GM23338 (cell line): ENCODE data around the gene ZGRF1. TPM values are rescaled to one million over a fixed set of nuclear protein-coding genes. Genes with fewer than 3 reads are reported as not detected.

Experiments
- ATAC-seq: fragments of 200-7000 bp; cut with Tn5 transposase; 3 replicates; pipeline ENCODE4 v1.9.1; 2020
- DNase-seq: peaks from one replicate; pipeline ENCODE4 v3.0.0-alpha.2; 2015; ENCODE audit warnings: low spot score
- H2AFZ ChIP-seq: fragments of 200-600 bp; sonication (generic); 2 replicates; pipeline ENCODE4 v1.8.0; 2016; ENCODE audit warnings: antibody characterized with exemption, mild to moderate bottlenecking, moderate library complexity
- H3F3A ChIP-seq: fragments of 200-600 bp; sonication (generic); replicated peaks from 2 replicates; pipeline ENCODE4 v1.8.0; 2017; ENCODE audit warnings: antibody characterized with exemption, mixed run types, low read depth
- H3K27ac ChIP-seq: fragments of 200-600 bp; sonication (generic); 2 replicates; pipeline ENCODE4 v1.6.1; 2016; ENCODE audit warnings: low read depth
- H3K27me3 ChIP-seq: fragments of 200-600 bp; sonication (generic); 2 replicates; pipeline ENCODE4 v1.8.0; 2016; ENCODE audit warnings: mild to moderate bottlenecking, mixed run types, moderate library complexity; ENCODE audit not compliant: insufficient read depth
- H3K36me3 ChIP-seq: fragments of 200-600 bp; sonication (generic); 2 replicates; pipeline ENCODE4 v1.8.0; 2016; ENCODE audit warnings: mild to moderate bottlenecking; ENCODE audit not compliant: insufficient read depth
- H3K4me1 ChIP-seq: fragments of 200-600 bp; sonication (generic); 2 replicates; pipeline ENCODE4 v1.8.0; 2016; ENCODE audit warnings: mild to moderate bottlenecking, moderate library complexity; ENCODE audit not compliant: insufficient read depth
- H3K4me2 ChIP-seq: fragments of 200-600 bp; sonication (generic); 2 replicates; pipeline ENCODE4 v1.7.1; 2017; ENCODE audit warnings: mixed run types
- H3K4me3 ChIP-seq: fragments of 200-600 bp; sonication (generic); 2 replicates; pipeline ENCODE4 v1.6.1; 2016; ENCODE audit warnings: mixed run types
- H3K79me2 ChIP-seq: fragments of 200-600 bp; sonication (generic); replicated peaks from 2 replicates; pipeline ENCODE4 v1.8.0; 2017; ENCODE audit warnings: mild to moderate bottlenecking; ENCODE audit not compliant: insufficient read depth
- H3K9me2 ChIP-seq: fragments of 200-600 bp; sonication (generic); 2 replicates; pipeline ENCODE4 v1.8.0; 2017; ENCODE audit not compliant: insufficient read depth
- H4K20me1 ChIP-seq: fragments of 200-600 bp; sonication (generic); replicated peaks from 2 replicates; pipeline ENCODE4 v1.8.0; 2017; ENCODE audit warnings: mild to moderate bottlenecking; ENCODE audit not compliant: insufficient read depth
- H3K27ac Mint-ChIP-seq: 2 replicates; pipeline ENCODE4 v1.8.0; 2020; ENCODE audit warnings: inconsistent platforms, mild to moderate bottlenecking, moderate library complexity, mixed read lengths
- H3K27me3 Mint-ChIP-seq: 3 replicates; pipeline ENCODE4 v1.8.0; 2022; ENCODE audit warnings: low read depth, mild to moderate bottlenecking, moderate library complexity, mixed read lengths, inconsistent platforms; ENCODE audit not compliant: insufficient read depth, poor library complexity
- H3K36me3 Mint-ChIP-seq: 3 replicates; pipeline ENCODE4 v1.8.0; 2021; ENCODE audit warnings: low read depth, mild to moderate bottlenecking, inconsistent platforms, moderate library complexity, mixed read lengths
- H3K4me1 Mint-ChIP-seq: 3 replicates; pipeline ENCODE4 v1.8.0; 2020; ENCODE audit warnings: mild to moderate bottlenecking, inconsistent platforms, mixed read lengths
- H3K4me3 Mint-ChIP-seq: 3 replicates; pipeline ENCODE4 v1.8.0; 2021; ENCODE audit warnings: moderate library complexity, mild to moderate bottlenecking, inconsistent platforms, mixed read lengths
- H3K9me3 Mint-ChIP-seq: 3 replicates; pipeline ENCODE4 v1.8.0; 2020; ENCODE audit warnings: moderate library complexity, mild to moderate bottlenecking, inconsistent platforms, mixed read lengths
- CREB1 ChIP-seq: fragments of 250-450 bp; sonication (Bioruptor Pico); IDR thresholded peaks from 2 replicates; pipeline ENCODE4 v1.5.0; 2020; ENCODE audit warnings: low read depth, mild to moderate bottlenecking, moderate library complexity
- CTCF ChIP-seq, 2 experiments: fragments of 200-600 bp in 1 of 2; sonication (generic) in 1 of 2; conservative IDR thresholded peaks; 2 replicates each; pipeline versions ENCODE4 v1.5.1 to v1.6.1; 2016 to 2017; ENCODE audit warnings: antibody characterized with exemption in 2 of 2, low read depth in 2 of 2, mild to moderate bottlenecking in 2 of 2, moderate library complexity in 1 of 2
- ETS1 ChIP-seq: IDR thresholded peaks from 2 replicates; pipeline ENCODE4 v1.6.1; 2016; ENCODE audit warnings: antibody characterized with exemption
- EZH2 ChIP-seq: fragments of 200-600 bp; sonication (generic); IDR thresholded peaks from one replicate; pipeline ENCODE4 v1.8.0; 2017; ENCODE audit warnings: antibody characterized with exemption, mild to moderate bottlenecking, low read depth; ENCODE audit not compliant: unreplicated experiment
- JUNB ChIP-seq: IDR thresholded peaks from one replicate; pipeline ENCODE4 v1.6.1; 2016; ENCODE audit warnings: antibody characterized with exemption; ENCODE audit not compliant: unreplicated experiment
- POLR2AphosphoS5 ChIP-seq: IDR thresholded peaks from 2 replicates; pipeline ENCODE4 v1.6.1; 2016; ENCODE audit warnings: antibody characterized with exemption, low read depth
- REST ChIP-seq: IDR thresholded peaks from one replicate; pipeline ENCODE4 v1.6.1; 2018; ENCODE audit warnings: antibody characterized with exemption; ENCODE audit not compliant: unreplicated experiment
- ZNF331 ChIP-seq: fragments of 250-450 bp; sonication (Bioruptor Pico); IDR thresholded peaks from 2 replicates; pipeline ENCODE4 v1.5.0; 2020; ENCODE audit warnings: low read depth, mild to moderate bottlenecking, moderate library complexity
- polyA plus RNA-seq: library from polyadenylated mRNA; unstranded; fragments of >200 nt; fragmentation: Nextera tagmentation; extraction: Ambion mirVana; gene quantifications from 2 replicates; pipeline ENCODE4 v1.2.1, GENCODE V29; 2016
- total RNA-seq: library from RNA; depleted of rRNA; stranded (reverse); fragments of >200 nt; shearing (Covaris generic); gene quantifications from 2 replicates; pipeline ENCODE4 v1.2.3, GENCODE V29; 2014

The ZGRF1 gene
- total and polyA plus RNA-seq, 2 experiments from 2014 or later = 41.7 to 62.6 TPM

- H3K36me3 Mint-ChIP-seq = peaks cover 15% of the 10 kb centered on the region
- peaks cover 4% of the 10 kb centered on the region for H3K27me3 Mint-ChIP-seq
- DNase-seq = no peak
- Histone ChIP-seq H3K79me2 (peaks cover 86% of the 10 kb centered on the region), H3K4me1 (peaks cover 27% of the 10 kb centered on the region), H3F3A (no peaks in the 10 kb centered on the region), H3K27ac (peak overlapping the region; percentile 94), H2AFZ (no peak overlapping the region), H3K4me2 (peak overlapping the region; percentile 76), H3K4me3 (peak overlapping the region; percentile 58), H4K20me1 (no peaks in the 10 kb centered on the region), H3K36me3 (no peaks in the 10 kb centered on the region; the same call in 1 of the 2 replicates), H3K27me3 (no peaks in the 10 kb centered on the region), H3K9me2 (no peaks in the 10 kb centered on the region)
- peaks cover 36% of the 10 kb centered on the region for H3K4me1 Mint-ChIP-seq
- no peak overlapping the region for H3K27ac Mint-ChIP-seq
- no peak for ATAC-seq
- H3K4me3 Mint-ChIP-seq = no peak overlapping the region
- TF ChIP-seq REST (no peak), ETS1 (no peak), CREB1 (CRISPR knock-in tag) (0 out of 2 replicates have a peak, but pooled peaks have one; percentile 57), JUNB (no peak), CTCF (conservative IDR thresholded peaks at IDR 0.05; ENCODE audit: low read depth in 2 of 2) (no peak), EZH2 (no peak), POLR2AphosphoS5 (no peak)
- no peaks in the 10 kb centered on the region for H3K9me3 Mint-ChIP-seq
Measured at GRCh38 chr4:112637552-112637866, 800 bp upstream of the ZGRF1 start.

- Histone ChIP-seq H3K36me3 (peaks cover 20% of the 10 kb centered on the region), H2AFZ (no peak overlapping the region), H4K20me1 (no peaks in the 10 kb centered on the region), H3K4me3 (no peak overlapping the region), H3K79me2 (peaks cover 60% of the 10 kb centered on the region), H3K4me1 (peaks cover 19% of the 10 kb centered on the region), H3K9me2 (no peaks in the 10 kb centered on the region), H3F3A (no peaks in the 10 kb centered on the region), H3K27ac (peak overlapping the region; percentile 15; the same call in 1 of the 2 replicates), H3K4me2 (peak overlapping the region; percentile 4; the same call in 1 of the 2 replicates), H3K27me3 (no peaks in the 10 kb centered on the region)
- Mint-ChIP-seq H3K9me3 (no peaks in the 10 kb centered on the region), H3K4me1 (peaks cover 20% of the 10 kb centered on the region), H3K4me3 (no peak overlapping the region), H3K27me3 (peaks cover 2% of the 10 kb centered on the region), H3K36me3 (peaks cover 16% of the 10 kb centered on the region; the same call in 2 of the 3 replicates), H3K27ac (no peak overlapping the region)
- TF ChIP-seq ZNF331 = no peak
- TF ChIP-seq JUNB = no peak
- TF ChIP-seq EZH2 = no peak
- TF ChIP-seq CTCF (conservative IDR thresholded peaks at IDR 0.05; ENCODE audit: low read depth in 2 of 2) = peak; percentile 66 to 75
- peak; percentile 67 for DNase-seq
- ATAC-seq = no peak
Measured at GRCh38 chr4:112633477-112634235, 3.1 kb downstream of the ZGRF1 start.
